ENCODE measurements around the gene BEST2.
A peak's percentile ranks its signal among the peaks of the same experiment; 100 is the strongest.

BEST2 gene

DNA sequence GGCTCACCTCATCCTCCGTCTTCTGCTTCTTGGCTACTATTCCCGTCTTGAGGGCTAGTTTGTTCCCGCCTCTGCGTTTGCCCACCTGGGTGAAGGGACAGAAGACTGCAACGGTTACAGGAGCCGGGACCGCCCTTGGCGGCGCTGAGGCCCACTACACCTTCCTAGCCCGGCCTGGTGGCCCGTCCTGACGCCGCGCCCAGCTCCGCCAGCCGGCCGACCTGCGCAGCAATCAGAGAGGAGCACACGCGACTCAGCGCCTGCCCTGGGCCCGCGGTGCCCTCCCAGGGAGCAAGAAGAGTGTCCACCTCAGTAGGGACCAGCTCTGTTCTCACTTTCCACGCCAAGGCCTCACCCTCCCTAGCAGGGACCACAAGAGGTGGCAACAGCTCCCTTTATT is 20.3 kb upstream of the BEST2 start:
- no peak for DNase-seq

DNA sequence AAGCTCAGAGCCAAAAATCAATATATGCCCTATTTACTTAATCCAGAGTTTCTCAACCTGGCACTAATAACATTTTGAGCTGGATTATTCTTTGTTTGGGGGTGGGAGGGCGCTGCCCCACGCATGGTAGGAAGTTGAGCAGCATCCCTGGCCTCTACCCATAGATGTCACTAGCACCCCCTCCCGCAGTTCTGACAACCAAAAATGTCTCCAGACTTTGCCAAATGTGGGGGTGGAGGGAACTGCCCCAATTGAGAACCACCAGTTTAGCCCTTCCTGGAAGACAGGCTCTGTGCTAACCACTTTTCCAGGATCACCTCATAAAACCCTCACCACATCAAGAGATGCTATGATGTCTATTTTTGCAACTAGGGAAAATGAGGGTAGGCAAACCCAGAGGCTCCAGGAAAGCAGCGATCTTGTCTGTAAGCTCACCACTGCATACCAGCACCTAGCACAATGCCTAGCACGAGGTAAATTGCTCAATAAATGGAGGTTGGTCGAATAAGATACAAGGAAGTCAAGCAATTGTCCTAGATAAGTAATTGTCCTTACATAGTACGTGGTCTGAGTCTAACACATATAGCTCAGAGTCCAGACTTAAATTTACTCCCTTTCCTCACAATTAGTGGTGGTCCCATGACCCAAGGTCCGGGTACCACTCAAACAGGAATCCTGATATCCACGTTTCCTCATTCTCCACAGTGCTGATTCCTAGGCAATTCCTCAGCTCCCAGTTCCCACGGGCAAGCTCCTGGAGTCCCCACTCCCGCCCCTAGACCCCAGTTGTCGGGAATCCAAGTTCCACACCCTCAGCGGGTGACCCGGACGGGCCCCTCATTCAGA is 18.0 kb upstream of the BEST2 start:
- DNase-seq, result peak; percentile 76

DNA sequence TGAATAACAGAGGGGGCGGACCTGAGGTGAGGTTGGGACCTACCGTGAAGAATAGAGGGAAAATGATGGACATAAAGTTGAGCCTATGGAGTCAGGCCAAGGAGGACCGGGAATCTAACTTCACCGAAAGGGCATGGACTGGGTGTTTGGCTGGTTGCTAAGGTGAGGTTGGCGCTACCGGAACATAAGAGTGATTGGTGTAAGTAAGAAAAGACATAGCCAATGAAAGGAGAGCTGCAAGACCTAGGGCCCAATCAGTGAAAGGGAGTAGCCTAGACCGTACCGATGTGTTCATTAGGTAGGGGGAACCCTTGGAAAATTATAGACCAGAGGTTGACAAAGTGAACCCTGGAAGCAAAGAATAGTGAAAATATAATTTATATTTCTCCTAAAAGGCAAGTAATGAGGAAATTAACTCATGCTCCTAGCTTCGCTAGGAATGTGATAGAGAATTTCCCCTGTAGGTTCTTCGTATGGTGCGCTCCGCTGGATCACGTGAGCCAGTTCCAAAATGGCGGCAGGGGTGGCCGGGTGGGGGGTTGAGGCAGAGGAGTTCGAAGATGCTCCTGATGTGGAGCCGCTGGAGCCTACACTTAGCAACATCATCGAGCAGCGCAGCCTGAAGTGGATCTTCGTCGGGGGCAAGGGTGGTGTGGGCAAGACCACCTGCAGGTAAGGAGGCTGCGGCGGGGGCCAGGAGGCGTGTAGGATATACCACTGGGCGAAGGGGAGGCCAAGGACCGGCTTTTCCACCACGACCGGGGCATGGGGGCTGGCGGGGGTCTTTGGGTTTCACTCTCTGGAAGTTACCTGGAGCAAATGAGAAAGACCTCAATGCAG is 14.4 kb upstream of the BEST2 start, which contains the start of gene GET3:
TSS of gene GET3 (plus strand) at position 503 of the 840 bp plus-strand sequence. CDS start at position 512, 9 bp downstream.
- peak; percentile 100 for DNase-seq

DNA sequence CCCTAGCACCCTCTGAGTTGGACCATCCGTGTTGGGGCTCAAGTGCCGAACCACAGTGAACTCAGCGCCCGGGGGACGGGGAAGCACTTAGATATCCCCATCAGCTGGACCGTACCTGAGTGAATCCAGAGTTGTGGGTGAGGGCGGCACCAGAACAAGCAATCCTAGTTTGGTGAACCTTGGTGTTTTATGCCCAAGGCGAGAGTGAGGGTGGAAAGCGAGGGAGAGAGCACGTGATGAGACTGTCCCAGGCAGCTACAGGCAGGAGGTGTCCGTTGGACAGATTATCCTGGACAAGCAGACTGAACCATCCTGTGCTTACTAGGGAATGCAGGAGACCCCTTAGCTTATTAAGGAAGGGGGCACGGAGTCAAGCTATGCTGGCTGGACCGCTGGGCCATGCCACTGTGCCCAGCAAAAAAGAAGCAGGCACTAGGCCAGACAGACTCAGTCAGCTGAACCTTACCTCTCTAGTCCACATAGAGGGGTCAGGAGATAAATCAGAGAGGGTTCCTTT is 13.7 kb upstream of the BEST2 start:
- no peak for DNase-seq

DNA sequence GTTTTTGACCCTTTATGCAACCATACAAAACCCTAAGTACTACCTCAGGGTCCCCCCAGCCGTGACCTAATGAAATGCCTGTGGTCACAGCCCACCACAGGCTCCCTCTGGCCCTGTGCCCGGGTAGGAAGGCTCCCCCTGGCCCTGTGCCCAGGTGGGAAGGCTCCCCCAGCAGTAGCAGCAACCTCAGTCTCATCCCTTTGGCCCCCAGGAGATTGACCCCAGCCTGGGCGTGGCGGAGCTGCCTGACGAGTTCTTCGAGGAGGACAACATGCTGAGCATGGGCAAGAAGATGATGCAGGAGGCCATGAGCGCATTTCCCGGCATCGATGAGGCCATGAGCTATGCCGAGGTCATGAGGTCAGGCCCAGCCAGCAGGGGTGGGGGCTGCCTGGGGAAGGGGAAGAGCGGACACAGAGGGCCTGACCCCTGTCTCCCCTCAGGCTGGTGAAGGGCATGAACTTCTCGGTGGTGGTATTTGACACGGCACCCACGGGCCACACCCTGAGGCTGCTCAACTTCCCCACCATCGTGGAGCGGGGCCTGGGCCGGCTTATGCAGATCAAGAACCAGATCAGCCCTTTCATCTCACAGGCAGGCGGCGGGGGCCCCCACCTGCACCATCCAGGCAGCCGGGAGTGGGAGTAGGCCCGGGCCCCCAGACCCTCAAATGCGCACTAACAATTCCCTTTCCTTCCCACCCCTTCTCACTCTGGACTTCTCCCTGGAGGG is 6.3 kb upstream of the BEST2 start:
- DNase-seq, result no peak

DNA sequence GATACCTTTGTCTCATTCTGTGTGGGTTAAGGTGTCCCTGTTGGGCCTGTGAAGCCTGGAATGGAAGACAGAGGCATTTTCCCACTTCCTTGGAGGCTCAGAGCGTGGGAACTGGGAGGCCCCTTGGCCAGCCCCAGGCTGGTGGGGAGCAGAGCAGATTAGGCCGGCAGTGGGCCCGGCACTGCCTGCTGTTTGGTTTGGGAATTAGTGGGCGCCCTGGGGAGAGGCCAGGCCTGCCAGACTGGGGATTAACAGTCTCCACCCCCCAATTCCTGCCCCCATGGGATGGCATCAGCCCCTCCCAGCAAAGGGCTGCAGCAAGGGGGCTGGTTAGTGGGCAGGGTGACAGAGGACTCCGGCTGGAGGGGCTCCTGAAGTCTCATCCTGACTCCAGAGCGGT is 3.1 kb upstream of the BEST2 start:
- DNase-seq, result no peak

DNA sequence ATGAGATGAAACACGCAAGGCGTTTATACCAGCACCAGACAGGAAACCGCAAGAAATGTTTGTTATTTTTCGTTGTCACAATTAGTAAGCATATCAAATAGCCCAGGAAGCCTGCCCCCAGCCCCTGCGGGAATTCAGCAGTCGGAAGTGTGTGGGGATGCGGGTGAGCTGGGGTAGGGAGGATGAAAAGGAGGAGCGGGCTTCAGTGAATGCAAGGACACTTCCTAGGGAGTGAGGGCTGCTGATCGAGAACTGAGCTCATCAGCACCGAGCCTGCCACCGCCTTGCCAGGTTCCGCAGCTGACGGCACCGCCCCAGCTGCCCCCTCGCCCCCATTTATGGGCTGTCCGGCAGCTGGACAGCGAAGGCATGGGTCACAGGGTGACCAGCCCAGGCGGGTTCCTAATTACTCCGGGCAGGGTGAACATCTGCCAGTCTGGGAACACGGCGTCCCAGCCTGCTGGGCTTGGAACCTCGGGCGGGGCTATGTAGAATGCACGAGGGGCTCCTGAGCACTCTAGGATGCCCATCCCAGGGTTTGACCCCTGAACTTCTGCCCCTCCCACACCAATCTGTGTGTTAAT is 1.6 kb upstream of the BEST2 start:
- no peak for DNase-seq

DNA sequence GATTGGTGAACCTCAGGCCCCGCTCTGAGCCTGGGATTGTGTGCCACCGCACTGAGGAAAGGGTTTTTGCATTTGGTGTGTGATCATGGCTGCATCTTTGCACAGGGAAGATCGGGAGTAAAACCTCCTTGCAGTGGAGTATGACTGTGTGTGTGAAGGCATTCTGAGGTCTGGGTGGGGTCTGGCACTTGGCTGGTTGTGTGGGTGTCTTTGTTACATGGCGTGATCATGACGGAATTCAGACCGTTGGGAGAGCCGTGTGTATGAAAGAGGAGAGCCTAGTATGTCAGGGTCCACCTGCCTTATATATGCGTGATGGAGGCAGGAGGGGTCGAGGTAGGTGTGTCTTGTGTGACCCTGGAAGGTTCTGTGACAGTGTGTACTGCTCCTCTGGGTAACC is 740 bp upstream of the BEST2 start:
- DNase-seq, result no peak

DNA sequence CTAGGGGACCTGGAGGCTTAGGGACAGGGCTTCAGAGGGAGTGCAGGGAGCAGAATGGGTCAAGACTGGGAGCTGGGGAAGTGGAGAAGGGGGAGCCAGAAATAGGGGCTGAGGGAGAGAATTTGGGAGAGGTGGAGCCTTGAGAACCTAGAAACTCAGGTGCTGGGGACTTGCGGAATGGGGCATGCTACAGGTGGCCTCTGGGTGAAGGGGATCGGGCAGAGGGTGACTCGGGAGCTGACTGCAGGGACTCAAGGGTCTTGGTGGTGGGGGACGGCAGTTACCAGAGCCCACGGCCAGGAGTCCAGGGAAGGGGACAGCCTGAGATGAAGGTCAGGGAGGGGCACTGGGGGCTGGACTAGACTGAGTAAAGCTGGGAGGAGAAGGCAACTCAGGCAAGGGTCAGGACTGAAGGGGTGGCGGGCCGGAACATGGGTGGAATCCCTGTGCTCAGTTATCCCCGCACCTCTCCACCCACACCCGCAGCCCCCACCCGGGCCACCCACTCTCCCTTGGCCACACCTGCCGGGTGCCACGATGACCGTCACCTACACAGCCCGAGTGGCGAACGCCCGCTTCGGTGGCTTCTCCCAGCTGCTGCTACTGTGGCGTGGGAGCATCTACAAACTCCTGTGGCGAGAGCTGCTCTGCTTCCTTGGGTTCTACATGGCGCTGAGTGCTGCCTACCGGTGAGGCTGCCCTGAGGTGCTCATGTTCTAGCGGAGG is 628 bp downstream of the BEST2 start:
- no peak for DNase-seq

DNA sequence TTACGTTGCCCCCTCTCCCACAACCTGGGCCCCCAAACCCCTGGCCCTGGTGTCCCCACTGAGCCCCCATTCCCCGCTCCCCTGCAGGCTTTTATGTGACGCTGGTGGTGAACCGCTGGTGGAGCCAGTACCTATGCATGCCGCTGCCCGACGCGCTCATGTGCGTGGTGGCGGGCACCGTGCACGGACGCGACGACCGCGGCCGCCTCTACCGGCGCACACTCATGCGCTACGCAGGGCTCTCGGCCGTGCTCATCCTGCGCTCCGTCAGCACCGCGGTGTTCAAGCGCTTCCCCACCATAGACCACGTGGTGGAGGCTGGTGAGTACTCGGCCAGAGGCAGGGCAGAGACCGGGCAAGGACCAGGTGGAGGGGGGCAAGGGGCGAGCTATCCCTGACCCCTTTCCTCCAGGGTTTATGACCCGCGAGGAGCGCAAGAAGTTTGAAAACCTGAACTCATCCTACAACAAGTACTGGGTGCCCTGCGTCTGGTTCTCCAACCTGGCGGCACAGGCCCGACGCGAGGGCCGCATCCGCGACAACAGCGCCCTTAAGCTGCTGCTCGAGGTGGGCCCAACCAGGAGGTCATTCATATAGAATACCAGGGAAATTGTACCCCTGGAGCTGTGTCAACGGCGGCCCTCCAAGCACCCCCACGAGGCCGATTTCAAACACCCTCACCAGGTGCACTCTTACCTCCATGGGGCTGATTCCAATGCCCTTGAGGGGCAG is 3.0 kb downstream of the BEST2 start:
- no peak for DNase-seq

DNA sequence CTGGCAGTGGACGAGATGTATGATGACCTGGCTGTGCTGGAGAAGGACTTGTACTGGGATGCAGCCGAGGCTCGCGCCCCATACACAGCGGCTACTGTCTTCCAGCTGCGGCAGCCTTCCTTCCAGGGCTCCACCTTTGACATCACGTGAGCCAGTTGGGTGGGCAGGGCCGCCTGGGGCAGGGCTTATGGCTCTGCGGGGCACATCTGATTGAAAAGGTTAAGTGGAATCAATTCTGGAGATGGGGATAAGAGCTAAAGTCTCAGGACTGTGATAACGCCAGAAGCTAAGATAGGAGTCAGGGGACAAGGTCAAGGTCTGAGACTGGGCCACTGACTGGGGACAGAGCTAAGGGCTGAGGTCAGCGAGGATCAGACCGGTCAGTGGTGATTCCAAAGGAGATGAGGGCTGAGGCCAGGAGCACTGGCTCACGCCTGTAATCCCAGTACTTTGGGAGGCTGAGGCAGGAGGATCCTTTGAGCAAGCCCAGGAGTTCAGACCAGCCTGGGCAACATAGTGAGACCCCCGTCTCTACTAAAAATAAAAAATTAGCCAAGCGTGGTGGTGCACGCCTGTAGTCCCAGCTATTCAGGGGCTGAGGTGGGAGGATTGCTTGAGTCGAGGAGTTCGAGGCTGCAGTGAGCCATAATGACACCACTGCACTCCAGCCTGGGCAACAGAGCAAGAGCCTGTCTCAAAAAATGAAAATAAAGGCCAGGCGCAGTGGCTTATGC is 4.7 kb downstream of the BEST2 start:
- no peak for DNase-seq

DNA sequence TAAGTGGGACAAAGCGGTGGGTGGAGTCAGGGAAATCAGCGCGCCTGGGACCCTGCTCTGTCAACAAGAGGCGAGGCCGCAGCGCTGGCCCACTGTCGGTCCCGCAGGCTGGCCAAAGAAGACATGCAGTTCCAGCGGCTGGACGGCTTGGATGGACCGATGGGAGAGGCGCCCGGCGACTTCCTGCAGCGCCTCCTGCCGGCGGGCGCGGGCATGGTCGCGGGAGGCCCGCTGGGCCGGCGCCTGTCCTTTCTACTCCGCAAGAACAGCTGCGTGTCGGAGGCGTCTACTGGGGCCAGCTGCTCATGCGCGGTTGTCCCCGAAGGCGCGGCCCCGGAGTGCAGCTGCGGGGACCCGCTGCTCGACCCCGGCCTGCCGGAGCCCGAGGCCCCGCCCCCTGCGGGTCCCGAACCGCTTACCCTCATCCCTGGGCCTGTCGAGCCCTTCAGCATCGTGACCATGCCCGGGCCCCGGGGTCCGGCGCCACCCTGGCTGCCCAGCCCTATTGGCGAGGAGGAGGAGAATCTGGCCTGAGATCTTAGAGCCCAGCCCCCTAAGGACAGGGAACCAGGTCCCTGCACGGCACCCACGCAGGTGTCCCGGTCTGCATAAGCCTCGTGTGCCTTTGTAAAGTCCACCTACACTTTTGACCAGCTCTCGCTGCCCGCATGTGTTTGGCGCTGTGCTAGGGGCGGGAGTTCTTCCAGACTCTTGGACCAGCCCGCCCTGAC is 6.1 kb downstream of the BEST2 start:
- DNase-seq, result peak; percentile 61

DNA sequence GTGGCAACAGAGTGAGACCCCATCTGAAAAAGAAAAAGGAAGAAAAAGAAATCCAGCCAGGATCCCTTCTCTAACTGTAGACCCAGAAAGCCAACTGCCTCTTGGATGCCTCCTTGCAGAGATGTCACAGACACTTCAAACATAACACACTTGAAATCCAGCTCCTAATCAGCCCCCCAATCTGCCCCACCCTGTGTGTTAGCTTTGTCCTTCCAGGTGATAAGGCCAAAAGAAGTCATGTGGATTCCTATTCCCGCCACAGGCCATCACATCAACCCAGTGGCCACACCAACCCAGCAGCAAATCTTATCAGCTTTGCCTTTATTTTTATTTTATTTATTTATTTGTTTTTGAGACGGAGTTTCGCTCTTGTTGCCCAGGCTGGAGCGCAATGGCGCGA is 8.1 kb downstream of the BEST2 start:
- no peak for DNase-seq

DNA sequence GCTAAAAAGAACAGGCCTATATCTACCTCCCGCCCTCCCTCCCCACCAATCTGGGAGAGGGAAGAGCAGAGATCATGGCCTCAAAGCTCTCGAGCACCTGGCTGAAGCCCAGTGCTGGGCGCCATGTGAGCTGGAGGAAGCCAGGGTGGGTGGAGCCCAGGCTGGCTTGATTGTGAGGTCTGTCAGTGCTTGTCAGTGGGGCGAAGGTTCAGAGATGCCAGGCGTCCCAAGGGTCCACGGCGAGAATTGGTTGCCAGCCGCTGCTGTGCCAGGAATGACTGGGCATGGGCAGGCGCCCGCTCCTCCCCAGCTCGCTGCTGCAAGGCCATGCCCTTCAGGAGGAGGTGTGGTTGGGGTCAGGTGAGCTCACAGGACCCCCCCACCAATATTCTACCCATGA is 11.5 kb downstream of the BEST2 start:
- no peak for DNase-seq

DNA sequence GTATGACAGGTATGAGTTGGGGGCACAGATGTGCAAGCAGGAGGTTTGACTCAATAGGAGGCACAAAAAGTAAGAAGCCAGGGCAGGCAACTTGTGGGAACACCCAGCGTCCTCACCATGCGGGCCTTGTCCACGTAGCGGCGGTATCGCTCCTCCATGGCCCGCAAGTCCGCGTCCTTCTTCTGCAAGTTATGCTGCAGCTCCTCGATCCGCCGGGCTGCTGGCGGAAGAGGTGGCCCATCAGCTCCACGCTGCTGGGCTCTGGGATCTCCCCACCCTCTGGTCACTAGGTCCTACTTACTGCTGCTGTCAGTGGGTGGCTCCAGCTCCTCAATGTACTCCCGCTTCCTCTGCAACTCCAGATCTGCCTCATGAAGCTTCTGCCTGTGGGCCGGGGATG is 13.1 kb downstream of the BEST2 start:
- no peak for DNase-seq

DNA sequence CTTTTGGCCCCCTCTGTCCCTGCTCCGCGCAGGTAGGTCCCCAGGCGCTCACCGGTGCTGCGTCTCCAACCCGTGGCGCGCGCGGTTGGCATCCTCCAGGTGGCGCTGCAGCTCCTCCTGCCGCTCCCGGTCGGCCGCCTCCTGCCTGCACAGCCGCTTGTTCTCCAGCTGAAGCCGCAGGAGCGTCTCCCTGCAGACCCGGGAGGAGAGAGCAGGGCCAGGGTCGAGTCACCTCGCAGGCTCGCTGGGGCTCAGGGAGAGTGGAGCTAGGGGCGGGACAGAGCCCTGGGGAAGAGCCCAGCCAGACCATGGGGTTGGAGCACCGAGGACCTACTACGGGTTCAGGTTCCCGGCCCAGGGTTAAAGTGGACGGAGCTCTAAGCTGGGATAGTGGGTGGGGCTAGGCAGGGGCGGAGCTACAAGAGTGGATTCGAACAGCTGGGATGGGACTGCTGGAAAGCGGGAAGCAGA is 14.5 kb downstream of the BEST2 start:
- DNase-seq, result no peak

DNA sequence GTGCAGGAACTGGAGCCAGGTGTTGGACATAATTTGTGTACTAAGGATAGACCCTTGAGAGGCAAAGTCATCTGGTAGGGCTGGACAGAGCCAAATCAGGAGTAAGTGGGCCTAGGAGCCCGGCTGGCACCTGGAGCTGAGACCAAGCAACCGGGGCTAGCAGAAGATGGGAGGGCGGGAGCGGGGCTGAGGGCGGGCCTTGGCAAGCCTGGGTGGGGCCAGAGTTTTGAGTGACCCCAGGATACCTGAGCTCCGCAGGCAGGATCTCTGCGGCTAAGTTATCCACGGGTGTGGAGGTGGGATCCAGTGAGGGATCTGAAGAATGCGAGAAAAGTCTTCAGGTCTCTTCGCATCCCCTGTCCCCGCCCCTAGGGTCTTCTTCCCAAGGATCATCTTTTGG is 15.6 kb downstream of the BEST2 start:
- no peak for DNase-seq

DNA sequence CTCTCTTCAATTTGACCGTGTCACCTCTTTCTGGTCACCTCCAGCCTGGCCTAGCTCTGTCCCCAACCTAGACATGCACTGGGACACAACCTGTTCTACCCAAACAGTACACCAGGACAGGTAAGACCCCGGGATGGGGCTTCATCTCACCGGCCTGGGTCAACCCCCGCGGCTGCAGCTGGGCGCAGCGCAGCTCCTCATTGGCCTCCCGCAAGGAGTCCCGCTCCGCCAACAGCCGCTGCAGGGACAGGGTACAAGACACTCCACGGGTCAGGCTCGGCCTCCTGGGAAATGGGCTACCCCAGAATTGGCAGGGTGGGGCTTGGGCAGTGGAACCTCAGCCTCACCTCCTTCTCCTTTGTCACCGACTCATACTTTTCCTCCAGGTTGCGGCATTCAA is 16.1 kb downstream of the BEST2 start:
- DNase-seq, result no peak

DNA sequence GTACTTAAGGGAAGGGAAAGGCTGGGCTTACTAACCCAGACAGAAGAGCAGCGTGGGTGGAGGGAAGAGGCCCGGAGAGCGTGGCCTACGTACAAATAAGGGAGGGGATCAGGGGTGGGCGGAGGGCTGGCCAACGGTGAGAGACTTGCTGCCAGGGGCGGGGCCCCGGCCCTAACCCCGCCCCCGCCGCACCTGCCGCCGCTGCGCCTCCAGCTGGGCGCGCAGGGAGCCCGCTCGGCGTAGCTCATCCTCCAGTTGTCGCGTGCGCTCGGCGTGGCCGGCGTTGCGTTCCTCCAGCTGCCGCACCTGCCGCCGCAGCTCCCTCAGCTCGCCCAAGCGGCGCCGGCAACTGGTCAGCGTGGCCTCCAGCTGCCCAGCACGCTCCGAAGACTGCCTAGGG is 18.1 kb downstream of the BEST2 start:
- no peak for DNase-seq

DNA sequence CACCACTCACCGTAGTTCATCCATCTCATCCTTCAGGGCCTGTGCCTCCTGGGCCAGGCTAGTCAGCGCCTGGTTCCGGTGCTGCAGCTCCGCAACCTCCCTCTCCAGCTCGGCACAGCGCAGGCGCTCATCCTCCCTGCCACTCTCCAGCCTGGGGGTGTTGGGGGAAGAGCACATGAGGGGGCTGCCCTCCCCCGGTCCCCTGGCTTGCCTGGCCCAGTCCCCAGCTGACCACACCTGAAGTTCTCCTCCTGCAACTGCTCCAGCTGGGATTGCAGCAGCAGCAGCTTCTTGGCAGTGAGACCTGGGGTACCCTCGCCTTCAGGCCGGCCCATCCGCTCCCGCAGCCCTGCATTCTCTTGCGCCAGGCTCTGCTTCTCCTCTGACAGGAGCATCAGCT is 19.3 kb downstream of the BEST2 start:
- no peak for DNase-seq

Measured in MV-4-11 (cell line).